Heart left ventricle (tissue), 16 donors: ENCODE data around the gene STXBP1. TPM values are rescaled to one million over a fixed set of nuclear protein-coding genes. Genes with fewer than 3 reads are reported as not detected.
A peak's percentile ranks its signal among the peaks of the same experiment; 100 is the strongest.

Source experiments
- ATAC-seq, 4 donors: fragments of 200-7000 bp; cut with Tn5 transposase; one replicate each; pipeline ENCODE4 v1.9.1; 2020 to 2022; ENCODE audit warnings: moderate library complexity in 4 of 4, mild to moderate bottlenecking in 3 of 4, moderate number of reproducible peaks in 1 of 4
- DNase-seq, 5 donors: peaks; one replicate each; pipeline ENCODE4 v3.0.0-alpha.2; 2020
- H3K27ac ChIP-seq, 12 donors: fragments of 200-600 bp; sonication (generic) in 4 of 12; one replicate each; pipeline versions ENCODE4 v1.5.0 to v1.8.0; 2016 to 2022; ENCODE audit warnings: mild to moderate bottlenecking in 2 of 12
- H3K27me3 ChIP-seq, 9 donors: fragments of 200-600 bp; sonication (generic) in 2 of 9; one replicate each; pipeline versions ENCODE4 v1.5.1 to v1.8.0; 2016 to 2022; ENCODE audit warnings: mild to moderate bottlenecking in 3 of 9
- H3K36me3 ChIP-seq, 9 donors: fragments of 200-600 bp; sonication (generic) in 2 of 9; one replicate each; pipeline versions ENCODE4 v1.5.0 to v1.8.0; 2018 to 2022; ENCODE audit warnings: mild to moderate bottlenecking in 2 of 9
- H3K4me1 ChIP-seq, 12 donors: fragments of 200-600 bp; sonication (generic) in 4 of 12; one replicate each; pipeline versions ENCODE4 v1.5.0 to v1.8.0; 2016 to 2022; ENCODE audit warnings: mild to moderate bottlenecking in 3 of 12
- H3K4me3 ChIP-seq, 12 donors: fragments of 200-600 bp; sonication (generic) in 4 of 12; one replicate each; pipeline versions ENCODE4 v1.5.0 to v1.8.0; 2017 to 2022; ENCODE audit warnings: mild to moderate bottlenecking in 9 of 12, moderate library complexity in 4 of 12
- H3K9me3 ChIP-seq, 12 donors: fragments of 200-600 bp; sonication (generic) in 4 of 12; one replicate each; pipeline versions ENCODE4 v1.5.0 to v1.8.0; 2016 to 2022; ENCODE audit warnings: mild to moderate bottlenecking in 1 of 12
- CTCF ChIP-seq, 12 donors: fragments of 200-600 bp; sonication (generic) in 4 of 12; IDR thresholded peaks; one replicate each; pipeline versions ENCODE4 v1.5.0 to v1.8.0; 2018 to 2022; ENCODE audit warnings: antibody characterized with exemption in 12 of 12, mild to moderate bottlenecking in 5 of 12
- POLR2A ChIP-seq, 2 donors: fragments of 450-650 bp; IDR thresholded peaks; one replicate each; pipeline ENCODE4 v1.6.1; 2017; ENCODE audit warnings: antibody characterized with exemption in 2 of 2, mild to moderate bottlenecking in 2 of 2, moderate library complexity in 2 of 2
- WGBS, 4 donors: extraction: QIAGEN DNeasy Blood & Tissue Kit in 2 of 4; methylation state at CpG; one replicate each; pipeline versions ENCODE4 v1.1.5 to v1.1.7; 2013 to 2018; 5-methylcytosine and 5-hydroxymethylcytosine counted together
- intact Hi-C, 10 donors: fragments of 100-400 bp; cut with DNase I; formaldehyde crosslinking; loops; one replicate each; pipeline versions ENCODE4 v1.11.1 to v1.14.2; 2022
- polyA plus RNA-seq, 2 donors: library from polyadenylated mRNA; stranded (reverse); fragments of 200-250 nt; gene quantifications; one replicate each; pipeline ENCODE4 v1.2.3, GENCODE V29; 2013
- total RNA-seq, 9 donors: library from RNA; depleted of rRNA in 2 of 9; stranded (reverse); fragments of >200 nt in 2 of 9; fragmentation: NEBNext Ultra II Directional in 3 of 9; extraction: Animal tissue kit (Norgen Biotek cat#: 25700) in 3 of 9; gene quantifications; one replicate each; pipeline versions ENCODE4 v1.1.0 to v1.2.4, GENCODE V29; 2016 to 2023
- donor health status: ischemic (EF 13 %, LVEDD 7.1; RV severe dilation, severe dysfunction).
- donor health status: healthy with polysubstance abuse.
- donor health status: DM: no; HTN: yes; CAD: no.
- donor health status: DM: no; HTN: no; CAD: no.
- donor health status: ischemic (EF 25% LVEDD 6.9; RV normal size, moderate dysfunction).
- donor health status: ischemic (EF 25% LVEDD 5.7; RV mildly dilated, moderate dysfunction).
- donor health status: healthy.
- donor health status: DM: yes; HTN: yes; CAD: no.
- donor health status: ischemic (EF 35%, LVEDD 5.7; RV mildly dilated, moderate dysfunction).
- donor health status: nonischemic (EF 11% LVEDD 7.7; RV severe dilation, severe dysfunction).
- donor health status: DM: yes; HTN: yes; CAD: no.
- donor health status: PGD.
- donor health status: ischemic (EF 29% LVEDD 5.4; RV normal size, mild dysfunction).
- donor health status: nonischemic (EF 23%, LVEDD 6.1; RV moderate dilation, normal function).

Gene STXBP1
- total and polyA plus RNA-seq, 11 donors = 14.0 to 102 (median 44.5) TPM

GRCh38 chr9:127644943-127645342, 32.9 kb downstream of the STXBP1 start:
- H3K27ac ChIP-seq = peak overlapping the region in 4 of 12 donors; percentile 3 to 42 (median 22)
- peaks cover 0 to 40% (median 11%) of the 10 kb centered on the region in 12 donors for H3K4me1 ChIP-seq
- intact Hi-C loops = no loop called here
- H3K4me3 ChIP-seq = no peak overlapping the region
- H3K9me3 ChIP-seq = no peaks in the 10 kb centered on the region
- no peak for DNase-seq
- ATAC-seq = peak in 2 of 4 donors; percentile 22 to 28
- no peaks in the 10 kb centered on the region for H3K36me3 ChIP-seq
- WGBS, 4 donors = 51 to 70% (median 66%) methylated on average over 4 of the region's 4 CpGs
- TF ChIP-seq CTCF (IDR thresholded peaks at IDR 0.05) (no peak), POLR2A (IDR thresholded peaks at IDR 0.05) (no peak)
- H3K27me3 ChIP-seq = no peaks in the 10 kb centered on the region

GRCh38 chr9:127647451-127647850, 35.4 kb downstream of the STXBP1 start:
- intact Hi-C loops = no loop called here

GRCh38 chr9:127650518-127650917, 38.4 kb downstream of the STXBP1 start:
- no peak for DNase-seq
- Histone ChIP-seq H3K27ac (no peak overlapping the region), H3K27me3 (no peaks in the 10 kb centered on the region), H3K4me3 (no peak overlapping the region), H3K4me1 (peaks cover 0 to 18% (median 3%) of the 10 kb centered on the region in 12 donors), H3K36me3 (peaks cover 0 to 39% (median 20%) of the 10 kb centered on the region in 9 donors), H3K9me3 (no peaks in the 10 kb centered on the region)
- intact Hi-C loops = loop anchor here in 2 of 10 donors (5.0 to 10.0 kb wide), 3 partner anchors 42 to 287 kb away; partner anchors contain the start of gene DPM2 (in 1 of the 2)
- TF ChIP-seq CTCF (IDR thresholded peaks at IDR 0.05) = no peak
- no peak for TF ChIP-seq POLR2A (IDR thresholded peaks at IDR 0.05)
- ATAC-seq = peak in 1 of 4 donors; percentile 21
- WGBS, 4 donors = 68 to 86% (median 84%) methylated on average over 3 of the region's 3 CpGs

More at GRCh38 chr9:127647451-127647850, 35.4 kb downstream of the STXBP1 start:
- 74 to 78% (median 75%) methylated on average over 3 of the region's 3 CpGs for WGBS, 4 donors
- no peak overlapping the region for H3K4me3 ChIP-seq
- no peaks in the 10 kb centered on the region for H3K27me3 ChIP-seq
- H3K27ac ChIP-seq = no peak overlapping the region
- TF ChIP-seq CTCF (IDR thresholded peaks at IDR 0.05) = no peak
- no peak for TF ChIP-seq POLR2A (IDR thresholded peaks at IDR 0.05)
- DNase-seq = no peak
- H3K4me1 ChIP-seq = peaks cover 0 to 34% (median 12%) of the 10 kb centered on the region in 12 donors
- peaks cover 0 to 9% (median 2%) of the 10 kb centered on the region in 9 donors for H3K36me3 ChIP-seq
- ATAC-seq = no peak
- no peaks in the 10 kb centered on the region for H3K9me3 ChIP-seq

- peaks cover 0 to 10% (median 1%) of the 10 kb centered on the region in 12 donors for H3K4me1 ChIP-seq
- intact Hi-C loops = loop anchor here in 2 of 10 donors (5.0 to 10.0 kb wide), 3 partner anchors 40 to 285 kb away; partner anchors contain the start of gene DPM2 (in 1 of the 2)
- peak in 3 of 4 donors; percentile 28 to 82 (median 37) for ATAC-seq
- H3K27me3 ChIP-seq = no peaks in the 10 kb centered on the region
- TF ChIP-seq POLR2A (IDR thresholded peaks at IDR 0.05) (no peak), CTCF (IDR thresholded peaks at IDR 0.05) (no peak)
- H3K4me3 ChIP-seq = no peak overlapping the region
- H3K36me3 ChIP-seq = peaks cover 0 to 52% (median 20%) of the 10 kb centered on the region in 9 donors
- H3K27ac ChIP-seq = peak overlapping the region in 1 of 12 donors; percentile 4
- WGBS, 4 donors = 75 to 78% (median 76%) methylated on average over 9 of the region's 9 CpGs
- no peak for DNase-seq
- H3K9me3 ChIP-seq = no peaks in the 10 kb centered on the region
These were observed 39.9 kb downstream of the STXBP1 start for GRCh38 chr9:127651697-127652610.
